K562 (cell line): Measurements from ENCODE around the gene VCX3B. TPM values are rescaled to one million over a fixed set of nuclear protein-coding genes. Genes with fewer than 3 reads are reported as not detected.

ENCODE experiments used
- ATAC-seq: fragments of 200-7000 bp; cut with Tn5 transposase; 3 replicates; pipeline ENCODE4 v1.9.1; 2020; ENCODE audit warnings: moderate library complexity
- BruUV-seq: library from RNA; stranded (reverse); fragments of 400-500 nt; replicated peaks from 2 replicates; lab custom pipeline; 2021; lab: Mats Ljungman, UMichigan
- CTCF ChIA-PET: fragments of 300-600 bp; formaldehyde crosslinking; extraction: SDS; loops from one replicate; lab custom pipeline; 2021; ENCODE audit warnings: low intra/inter-chr PET ratio; lab: Yijun Ruan, JAX
- POLR2A ChIA-PET: fragments of 300-600, 350-650 bp; sonication (Branson Sonifier 250); formaldehyde crosslinking; extraction: SDS; loops from one replicate; lab custom pipeline; 2021; ENCODE audit warnings: antibody characterized with exemption, inconsistent platforms; lab: Yijun Ruan, JAX
- DNase-seq, 4 experiments: peaks; one replicate each; pipeline versions ENCODE4 v3.0.0 to v3.0.0-alpha.2; 2011 to 2018; ENCODE audit warnings: low spot score in 3 of 4, mixed read lengths in 3 of 4; ENCODE audit errors: extremely low read depth in 1 of 4
- FAIRE-seq: peaks from 2 replicates; lab custom pipeline; 2011; peaks lifted over from hg19 to GRCh38; lab: Jason Lieb, UNC
- H2AFZ ChIP-seq: 2 replicates; pipeline ENCODE4 v1.6.0; 2011; ENCODE audit warnings: low read depth, low read length, control low read depth, inconsistent platforms
- H3K27ac ChIP-seq: fragments of 200-600 bp; 3 replicates; pipeline ENCODE4 v1.8.0; 2011; ENCODE audit warnings: low read depth, mild to moderate bottlenecking, control low read depth, inconsistent platforms, low read length, moderate library complexity, mixed read lengths; ENCODE audit errors: extremely low read depth
- H3K27me3 ChIP-seq, 2 experiments: fragments of 300-600 bp in 1 of 2; 2 replicates in 1 of 2; 3 replicates in 1 of 2; pipeline versions ENCODE4 v1.6.0 to v1.8.0; 2011; ENCODE audit warnings: inconsistent platforms in 2 of 2, low read length in 2 of 2, mild to moderate bottlenecking in 1 of 2, mixed read lengths in 1 of 2, moderate library complexity in 1 of 2; ENCODE audit not compliant: control insufficient read depth in 2 of 2, insufficient read depth in 2 of 2
- H3K36me3 ChIP-seq: fragments of 300-600 bp; 3 replicates; pipeline ENCODE4 v1.8.0; 2011; ENCODE audit warnings: mild to moderate bottlenecking, low read length, inconsistent platforms; ENCODE audit not compliant: control insufficient read depth, insufficient read depth
- H3K4me1 ChIP-seq, 2 experiments: fragments of 200-600 bp in 1 of 2; replicated peaks in 1 of 2; 2 replicates in 1 of 2; 3 replicates in 1 of 2; pipeline versions ENCODE4 v1.5.1 to v1.8.0; 2011; ENCODE audit warnings: inconsistent platforms in 2 of 2, low read length in 2 of 2, mild to moderate bottlenecking in 1 of 2, mixed read lengths in 1 of 2, moderate library complexity in 1 of 2; ENCODE audit not compliant: control insufficient read depth in 2 of 2, insufficient read depth in 2 of 2
- H3K4me2 ChIP-seq: 2 replicates; pipeline ENCODE4 v1.6.1; 2011; ENCODE audit warnings: low read length, control low read depth, inconsistent platforms, mixed read lengths; ENCODE audit not compliant: insufficient read depth
- H3K4me3 ChIP-seq: fragments of 200-600 bp; sonication (generic), shearing (Covaris generic); 2 replicates; pipeline ENCODE4 v1.5.1; 2016; ENCODE audit warnings: control low read depth, inconsistent platforms
- H3K79me2 ChIP-seq: fragments of 200-600 bp; 3 replicates; pipeline ENCODE4 v1.8.0; 2011; ENCODE audit warnings: low read length, inconsistent platforms; ENCODE audit not compliant: control insufficient read depth, insufficient read depth
- H3K9ac ChIP-seq, 2 experiments: 2 replicates each; pipeline versions ENCODE4 v1.6.0 to v1.6.1; 2011; ENCODE audit warnings: low read depth in 2 of 2, low read length in 2 of 2, control low read depth in 1 of 2, inconsistent platforms in 1 of 2, mild to moderate bottlenecking in 1 of 2, mixed read lengths in 1 of 2; ENCODE audit not compliant: insufficient read depth in 1 of 2
- H3K9me1 ChIP-seq: one replicate; pipeline ENCODE4 v1.6.0; 2011; ENCODE audit warnings: inconsistent platforms, mild to moderate bottlenecking, low read length, moderate library complexity; ENCODE audit not compliant: control insufficient read depth, insufficient read depth
- H3K9me3 ChIP-seq: replicated peaks from 2 replicates; pipeline ENCODE4 v1.5.1; 2011; ENCODE audit warnings: low read depth, low read length, inconsistent platforms; ENCODE audit not compliant: control insufficient read depth, insufficient read depth
- H4K20me1 ChIP-seq: replicated peaks from 2 replicates; pipeline ENCODE4 v1.6.1; 2011; ENCODE audit warnings: low read length, inconsistent platforms, mixed read lengths; ENCODE audit not compliant: control insufficient read depth, insufficient read depth
- BCLAF1 ChIP-seq, 2 experiments: fragments of 450-650 bp in 1 of 2; IDR thresholded peaks; 2 replicates each; pipeline ENCODE4 v1.6.1; 2011 to 2017; ENCODE audit warnings: low read depth in 2 of 2, antibody characterized with exemption in 1 of 2, borderline replicate concordance in 1 of 2, low read length in 1 of 2, mild to moderate bottlenecking in 1 of 2, mixed read lengths in 1 of 2; ENCODE audit not compliant: control insufficient read depth in 1 of 2
- ETV1 ChIP-seq: fragments of 450-650 bp; conservative IDR thresholded peaks from 2 replicates; pipeline ENCODE4 v1.6.1; 2016; ENCODE audit warnings: missing genetic modification characterization, control low read depth, low read depth, missing compliant biosample characterization
- JUND ChIP-seq, 2 experiments: IDR thresholded peaks; 2 replicates in 1 of 2; 3 replicates in 1 of 2; pipeline ENCODE4 v1.6.1; 2011; ENCODE audit warnings: borderline replicate concordance in 2 of 2, low read depth in 2 of 2, low read length in 2 of 2, improper control_type of control experiment in 1 of 2, missing biosample characterization in 1 of 2, missing genetic modification characterization in 1 of 2, missing genetic modification reagents in 1 of 2
- MNT ChIP-seq, 2 experiments: fragments of 450-650 bp; conservative IDR thresholded peaks; 2 replicates each; pipeline ENCODE4 v1.6.1; 2017; ENCODE audit warnings: mild to moderate bottlenecking in 2 of 2, moderate library complexity in 2 of 2
- PRPF4 ChIP-seq: fragments of 200-400 bp; formaldehyde crosslinking; IDR thresholded peaks from one replicate; pipeline ENCODE4 v1.6.1; 2017; ENCODE audit warnings: low read length, low read depth, mild to moderate bottlenecking; ENCODE audit not compliant: insufficient read depth, poor library complexity, severe bottlenecking
- PTRF ChIP-seq: fragments of 450-650 bp; IDR thresholded peaks from 2 replicates; pipeline ENCODE4 v1.6.1; 2016; ENCODE audit warnings: mild to moderate bottlenecking, missing genetic modification characterization, missing compliant biosample characterization
- PTTG1 ChIP-seq: fragments of 450-650 bp; IDR thresholded peaks from 2 replicates; pipeline ENCODE4 v1.6.1; 2016; ENCODE audit warnings: low read depth, mild to moderate bottlenecking, missing genetic modification characterization, missing compliant biosample characterization
- TBL1XR1 ChIP-seq, 2 experiments: IDR thresholded peaks; 2 replicates each; pipeline ENCODE4 v1.6.1; 2012; ENCODE audit warnings: improper control_type of control experiment in 2 of 2, low read length in 2 of 2, mild to moderate bottlenecking in 1 of 2
- ZC3H4 ChIP-seq: sonication (generic); formaldehyde crosslinking; IDR thresholded peaks from 2 replicates; pipeline ENCODE4 v1.9.0; 2021; ENCODE audit warnings: missing genetic modification reagents, borderline replicate concordance
- ZKSCAN3 ChIP-seq: fragments of 250-450 bp; sonication (Bioruptor Pico); IDR thresholded peaks from 2 replicates; pipeline ENCODE4 v1.4.0; 2020
- WGBS: fragments of 100-300 bp; shearing (Covaris generic); methylation state at CpG from one replicate; pipeline ENCODE4 v1.1.6; 2016; ENCODE audit warnings: low coverage, mixed read lengths; ENCODE audit not compliant: insufficient coverage; ENCODE audit errors: missing lambda C conversion rate; 5-methylcytosine and 5-hydroxymethylcytosine counted together
- in situ Hi-C: fragments of 300-500 bp; cut with MboI; formaldehyde crosslinking; loops from 4 replicates; pipeline ENCODE4 v1.15.0; 2018; ENCODE audit warnings: inconsistent platforms, mixed read lengths
- intact Hi-C: fragments of 100-400 bp; cut with micrococcal nuclease; formaldehyde crosslinking; loops from 2 replicates; pipeline ENCODE4 v1.14.2; 2022
- polyA plus RNA-seq, 8 experiments: library from polyadenylated mRNA; depleted of rRNA in 4 of 8; stranded (reverse) in 5 of 8; unstranded in 3 of 8; fragments of >200 nt; fragmentation: Nextera tagmentation in 2 of 8; fragmentation: Illumina TruSeq in 1 of 8; extraction: Ambion mirVana in 2 of 8; extraction: Trizol in 1 of 8; gene quantifications; 2 replicates each; pipeline versions ENCODE4 v1.2.1 to v1.2.3, GENCODE V29; 2011 to 2014; ENCODE audit warnings: inconsistent platforms in 1 of 8, missing spikeins in 1 of 8
- total RNA-seq, 7 experiments: library from RNA; depleted of rRNA in 6 of 7; stranded (reverse); fragments of >200 nt in 6 of 7; fragmentation: Illumina TruSeq in 2 of 7; extraction: Trizol in 2 of 7; gene quantifications; 2 replicates each; pipeline versions ENCODE4 v1.2.1 to v1.2.3, GENCODE V29; 2011 to 2021; ENCODE audit warnings: low replicate concordance in 1 of 7
- TF ChIP-seq, protein P1 (sequence below): IDR thresholded peaks from 2 replicates; pipeline ENCODE4 v1.6.1; 2012; ENCODE audit warnings: low read depth, low read length, improper control_type of control experiment, borderline replicate concordance
- TF ChIP-seq, protein P2 (sequence below), 2 experiments: fragments of 250-450 bp in 1 of 2; fragments of 450-650 bp in 1 of 2; sonication (Bioruptor Pico) in 1 of 2; IDR thresholded peaks; 2 replicates each; pipeline versions ENCODE4 v1.6.1 to v1.8.0; 2016 to 2021; ENCODE audit warnings: mild to moderate bottlenecking in 2 of 2, moderate library complexity in 2 of 2, missing compliant biosample characterization in 1 of 2, missing genetic modification characterization in 1 of 2
- TF ChIP-seq, protein P3 (sequence below): sonication (generic); formaldehyde crosslinking; IDR thresholded peaks from 2 replicates; pipeline ENCODE4 v1.8.0; 2022; ENCODE audit warnings: mild to moderate bottlenecking, missing genetic modification reagents

The VCX3B gene
- total and polyA plus RNA-seq, 9 of the 15 experiments (the other 6 are each of a cell fraction or from before 2014, with no cell fraction given) = 0.27 to 14.6 (median 3.2) TPM

DNA sequence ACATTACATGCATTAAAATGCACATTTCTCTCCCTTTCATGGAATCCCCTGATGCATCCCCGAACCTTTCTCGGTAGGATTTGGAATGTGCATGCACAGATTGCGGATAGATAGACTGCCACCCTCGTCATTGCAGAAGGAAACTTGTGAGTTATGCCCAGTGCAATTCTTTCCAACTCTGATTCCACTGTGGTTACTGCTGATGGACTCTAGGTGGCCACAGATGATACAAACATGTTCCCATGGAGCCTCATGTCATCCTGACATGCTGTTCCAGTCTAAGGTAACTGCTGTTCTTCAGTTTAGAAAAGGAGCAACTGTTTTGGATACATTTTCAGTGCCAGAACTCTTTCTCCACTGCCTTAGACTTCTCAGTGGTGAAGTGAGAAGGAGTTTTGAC lies 9.1 kb upstream of the VCX3B start:
- no peaks in the 10 kb centered on the region for H3K9me1 ChIP-seq
- H3K9ac ChIP-seq = no peak overlapping the region
- no peak overlapping the region for H2AFZ ChIP-seq
- no peak overlapping the region for H3K27ac ChIP-seq
- no peaks in the 10 kb centered on the region for H3K4me1 ChIP-seq
- no peak overlapping the region for H3K4me2 ChIP-seq
- 3% methylated on average over 4 of the region's 4 CpGs for WGBS
- no peaks in the 10 kb centered on the region for H3K36me3 ChIP-seq
- CTCF ChIA-PET = no interaction called here
- FAIRE-seq = no peak
- no peak for DNase-seq
- POLR2A ChIA-PET = no interaction called here
- H3K9me3 ChIP-seq = no peaks in the 10 kb centered on the region
- H3K4me3 ChIP-seq = no peak overlapping the region
- H3K79me2 ChIP-seq = no peaks in the 10 kb centered on the region
- BruUV-seq = no TSS peak
- no peak for ATAC-seq
- in situ Hi-C loops = no loop called here
- intact Hi-C loops = no loop called here
- H4K20me1 ChIP-seq = no peaks in the 10 kb centered on the region
- no peaks in the 10 kb centered on the region for H3K27me3 ChIP-seq
- no peak for TF ChIP-seq ETV1
- TF ChIP-seq PTTG1 (tag) = no peak
- TF ChIP-seq BCLAF1 (IDR thresholded peaks at IDR 0.05; ENCODE audit: borderline replicate concordance in 1 of 2, control insufficient read depth in 1 of 2, low read depth in 2 of 2, low read length in 1 of 2) = no peak
- TF ChIP-seq, protein P1, sequence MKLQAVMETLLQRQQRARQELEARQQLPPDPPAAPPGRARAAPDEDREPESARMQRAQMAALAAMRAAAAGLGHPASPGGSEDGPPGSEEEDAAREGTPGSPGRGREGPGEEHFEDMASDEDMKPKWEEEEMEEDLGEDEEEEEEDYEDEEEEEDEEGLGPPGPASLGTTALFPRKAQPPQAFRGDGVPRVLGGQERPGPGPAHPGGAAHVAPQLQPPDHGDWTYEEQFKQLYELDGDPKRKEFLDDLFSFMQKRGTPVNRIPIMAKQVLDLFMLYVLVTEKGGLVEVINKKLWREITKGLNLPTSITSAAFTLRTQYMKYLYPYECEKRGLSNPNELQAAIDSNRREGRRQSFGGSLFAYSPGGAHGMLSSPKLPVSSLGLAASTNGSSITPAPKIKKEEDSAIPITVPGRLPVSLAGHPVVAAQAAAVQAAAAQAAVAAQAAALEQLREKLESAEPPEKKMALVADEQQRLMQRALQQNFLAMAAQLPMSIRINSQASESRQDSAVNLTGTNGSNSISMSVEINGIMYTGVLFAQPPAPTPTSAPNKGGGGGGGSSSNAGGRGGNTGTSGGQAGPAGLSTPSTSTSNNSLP = no peak
- TF ChIP-seq, protein P2, sequence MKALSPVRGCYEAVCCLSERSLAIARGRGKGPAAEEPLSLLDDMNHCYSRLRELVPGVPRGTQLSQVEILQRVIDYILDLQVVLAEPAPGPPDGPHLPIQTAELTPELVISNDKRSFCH (CRISPR knock-in tag; IDR thresholded peaks at IDR 0.05) = no peak
- TF ChIP-seq, protein P2 (tag; IDR thresholded peaks at IDR 0.05) = no peak
- TF ChIP-seq PTRF (tag) = no peak
- TF ChIP-seq ZKSCAN3 (CRISPR knock-in tag) = no peak
- TF ChIP-seq TBL1XR1 (IDR thresholded peaks at IDR 0.05; ENCODE audit: low read length in 2 of 2) = no peak
- TF ChIP-seq JUND (IDR thresholded peaks at IDR 0.05; ENCODE audit: borderline replicate concordance, low read depth, low read length) = no peak
- no peak for TF ChIP-seq JUND (tag; IDR thresholded peaks at IDR 0.05; ENCODE audit: borderline replicate concordance, low read depth, low read length)
- TF ChIP-seq PRPF4 = no peak
- TF ChIP-seq MNT (conservative IDR thresholded peaks at IDR 0.05) = no peak
- TF ChIP-seq ZC3H4 (CRISPR knock-in tag) = no peak
- TF ChIP-seq, protein P3, sequence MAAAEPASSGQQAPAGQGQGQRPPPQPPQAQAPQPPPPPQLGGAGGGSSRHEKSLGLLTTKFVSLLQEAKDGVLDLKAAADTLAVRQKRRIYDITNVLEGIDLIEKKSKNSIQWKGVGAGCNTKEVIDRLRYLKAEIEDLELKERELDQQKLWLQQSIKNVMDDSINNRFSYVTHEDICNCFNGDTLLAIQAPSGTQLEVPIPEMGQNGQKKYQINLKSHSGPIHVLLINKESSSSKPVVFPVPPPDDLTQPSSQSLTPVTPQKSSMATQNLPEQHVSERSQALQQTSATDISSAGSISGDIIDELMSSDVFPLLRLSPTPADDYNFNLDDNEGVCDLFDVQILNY (CRISPR knock-in tag) = no peak
